HUES6 (cell line): ENCODE results near the gene PTN.

Experiments
- H3K27ac ChIP-seq: 2 replicates; pipeline ENCODE4 v1.7.0; 2013; ENCODE audit warnings: low read depth, mild to moderate bottlenecking, low read length, inconsistent platforms
- H3K27me3 ChIP-seq: 2 replicates; pipeline ENCODE4 v1.6.1; 2013; ENCODE audit warnings: low read length; ENCODE audit not compliant: control insufficient read depth, insufficient read depth
- H3K36me3 ChIP-seq: 2 replicates; pipeline ENCODE4 v1.6.1; 2013; ENCODE audit warnings: low read length; ENCODE audit not compliant: control insufficient read depth, insufficient read depth
- H3K4me1 ChIP-seq: 2 replicates; pipeline ENCODE4 v1.6.1; 2013; ENCODE audit warnings: low read length; ENCODE audit not compliant: control insufficient read depth, insufficient read depth
- H3K4me3 ChIP-seq: 2 replicates; pipeline ENCODE4 v1.5.1; 2013; ENCODE audit warnings: low read depth, low read length
- H3K9ac ChIP-seq: one replicate; pipeline ENCODE4 v1.6.1; 2013; ENCODE audit warnings: mild to moderate bottlenecking, low read length
- H3K9me3 ChIP-seq: 2 replicates; pipeline ENCODE4 v1.6.1; 2013; ENCODE audit warnings: low read depth, low read length; ENCODE audit not compliant: control insufficient read depth, insufficient read depth

The PTN gene

GRCh38 chr7:137343281-137343841, at the start of gene PTN:
Gene PTN, minus strand, starts transcription at chr7:137343733. Its CDS starts 88,760 bp downstream, at chr7:137254973.
- Histone ChIP-seq H3K27me3 (peaks cover 12% of the 10 kb centered on the region; the same call in 1 of the 2 replicates), H3K36me3 (no peaks in the 10 kb centered on the region), H3K4me1 (peaks cover 20% of the 10 kb centered on the region), H3K9ac (peak within 1 kb of the TSS; percentile 71), H3K9me3 (no peaks in the 10 kb centered on the region), H3K4me3 (peak within 1 kb of the TSS; percentile 70), H3K27ac (no peak within 1 kb of the TSS)

- H3K9me3 ChIP-seq = no peaks in the 10 kb centered on the region
- no peak overlapping the region for H3K4me3 ChIP-seq
- no peaks in the 10 kb centered on the region for H3K36me3 ChIP-seq
- no peaks in the 10 kb centered on the region for H3K27me3 ChIP-seq
- H3K27ac ChIP-seq = no peak overlapping the region
- H3K4me1 ChIP-seq = peaks cover 8% of the 10 kb centered on the region
- no peak overlapping the region for H3K9ac ChIP-seq
These were observed 46.5 kb upstream of the PTN start for GRCh38 chr7:137390076-137390475.

- Histone ChIP-seq H3K9ac (no peak overlapping the region), H3K4me1 (peaks cover 8% of the 10 kb centered on the region), H3K27ac (no peak overlapping the region), H3K4me3 (no peak overlapping the region), H3K9me3 (no peaks in the 10 kb centered on the region), H3K27me3 (no peaks in the 10 kb centered on the region), H3K36me3 (no peaks in the 10 kb centered on the region)
These were observed 45.4 kb upstream of the PTN start for GRCh38 chr7:137388916-137389315.

GRCh38 chr7:137386966-137387365, 43.4 kb upstream of the PTN start:
- no peaks in the 10 kb centered on the region for H3K27me3 ChIP-seq
- no peaks in the 10 kb centered on the region for H3K9me3 ChIP-seq
- H3K4me1 ChIP-seq = peaks cover 8% of the 10 kb centered on the region
- no peak overlapping the region for H3K9ac ChIP-seq
- H3K36me3 ChIP-seq = no peaks in the 10 kb centered on the region
- no peak overlapping the region for H3K4me3 ChIP-seq
- no peak overlapping the region for H3K27ac ChIP-seq

GRCh38 chr7:137381045-137381444, 37.5 kb upstream of the PTN start:
- Histone ChIP-seq H3K4me3 (no peak overlapping the region), H3K36me3 (no peaks in the 10 kb centered on the region), H3K9ac (no peak overlapping the region), H3K4me1 (no peaks in the 10 kb centered on the region), H3K9me3 (0 out of 2 replicates have a peak, but pooled peaks cover 2% of the 10 kb centered on the region), H3K27me3 (no peaks in the 10 kb centered on the region), H3K27ac (no peak overlapping the region)

- Histone ChIP-seq H3K4me1 (no peaks in the 10 kb centered on the region), H3K36me3 (no peaks in the 10 kb centered on the region), H3K4me3 (no peak overlapping the region), H3K27ac (no peak overlapping the region), H3K9me3 (peaks cover 3% of the 10 kb centered on the region; the same call in 1 of the 2 replicates), H3K9ac (no peak overlapping the region), H3K27me3 (no peaks in the 10 kb centered on the region)
These were observed 30.0 kb upstream of the PTN start for GRCh38 chr7:137373507-137373906.

GRCh38 chr7:137371616-137372015, 28.1 kb upstream of the PTN start:
- no peaks in the 10 kb centered on the region for H3K36me3 ChIP-seq
- H3K4me3 ChIP-seq = no peak overlapping the region
- no peak overlapping the region for H3K27ac ChIP-seq
- peaks cover 11% of the 10 kb centered on the region; the same call in 1 of the 2 replicates for H3K9me3 ChIP-seq
- no peaks in the 10 kb centered on the region for H3K27me3 ChIP-seq
- H3K9ac ChIP-seq = no peak overlapping the region
- H3K4me1 ChIP-seq = no peaks in the 10 kb centered on the region

GRCh38 chr7:137366995-137367394, 23.5 kb upstream of the PTN start:
- Histone ChIP-seq H3K27ac (no peak overlapping the region), H3K36me3 (no peaks in the 10 kb centered on the region), H3K4me3 (no peak overlapping the region), H3K4me1 (no peaks in the 10 kb centered on the region), H3K9me3 (peaks cover 37% of the 10 kb centered on the region), H3K9ac (no peak overlapping the region), H3K27me3 (no peaks in the 10 kb centered on the region)

GRCh38 chr7:137363683-137364082, 20.1 kb upstream of the PTN start:
- no peak overlapping the region for H3K4me3 ChIP-seq
- H3K4me1 ChIP-seq = no peaks in the 10 kb centered on the region
- H3K9ac ChIP-seq = no peak overlapping the region
- H3K27ac ChIP-seq = no peak overlapping the region
- H3K9me3 ChIP-seq = peaks cover 69% of the 10 kb centered on the region
- H3K27me3 ChIP-seq = no peaks in the 10 kb centered on the region
- H3K36me3 ChIP-seq = no peaks in the 10 kb centered on the region

GRCh38 chr7:137360087-137360679, 16.6 kb upstream of the PTN start:
- Histone ChIP-seq H3K27ac (no peak overlapping the region), H3K9ac (no peak overlapping the region), H3K4me3 (no peak overlapping the region), H3K4me1 (no peaks in the 10 kb centered on the region), H3K36me3 (no peaks in the 10 kb centered on the region), H3K27me3 (no peaks in the 10 kb centered on the region), H3K9me3 (peaks cover 71% of the 10 kb centered on the region)

GRCh38 chr7:137354961-137355360, 11.4 kb upstream of the PTN start:
- no peak overlapping the region for H3K27ac ChIP-seq
- no peaks in the 10 kb centered on the region for H3K4me1 ChIP-seq
- H3K27me3 ChIP-seq = no peaks in the 10 kb centered on the region

More at GRCh38 chr7:137354961-137355360, 11.4 kb upstream of the PTN start:
- H3K9me3 ChIP-seq = peaks cover 25% of the 10 kb centered on the region
- no peak overlapping the region for H3K9ac ChIP-seq
- H3K36me3 ChIP-seq = no peaks in the 10 kb centered on the region
- no peak overlapping the region for H3K4me3 ChIP-seq
